Ascending aorta (tissue), 2 donors: ENCODE results near the gene CYTH3. TPM values are rescaled to one million over a fixed set of nuclear protein-coding genes. Genes with fewer than 3 reads are reported as not detected.
"Not testable (repeated sequence)": the region's sequence is repeated elsewhere in the genome, so short reads cannot be mapped to it uniquely, and the experiment has no call there.

Source experiments
- DNase-seq, 2 donors: peaks; one replicate each; pipeline ENCODE4 v3.0.0-alpha.2; 2019; ENCODE audit warnings: low spot score in 2 of 2
- H3K27ac ChIP-seq, 2 donors: fragments of 200-600 bp; sonication (generic); one replicate each; pipeline ENCODE4 v1.5.1; 2016 to 2017; ENCODE audit warnings: mild to moderate bottlenecking in 1 of 2
- H3K27me3 ChIP-seq: fragments of 200-600 bp; sonication (generic); one replicate; pipeline ENCODE4 v1.5.1; 2017
- H3K36me3 ChIP-seq, 2 donors: fragments of 200-600 bp; sonication (generic); one replicate each; pipeline ENCODE4 v1.5.1; 2016
- H3K4me1 ChIP-seq, 2 donors: fragments of 200-600 bp; sonication (generic); one replicate each; pipeline ENCODE4 v1.5.1; 2016 to 2017; ENCODE audit warnings: mild to moderate bottlenecking in 1 of 2
- H3K4me3 ChIP-seq, 2 donors: fragments of 200-600 bp; sonication (generic); one replicate each; pipeline ENCODE4 v1.5.1; 2016 to 2017; ENCODE audit warnings: mild to moderate bottlenecking in 1 of 2
- H3K9me3 ChIP-seq, 2 donors: fragments of 200-600 bp; sonication (generic); one replicate each; pipeline ENCODE4 v1.5.1; 2016
- intact Hi-C: fragments of 100-400 bp; cut with DNase I; formaldehyde crosslinking; loops from one replicate; pipeline ENCODE4 v1.15.1; 2023
- total RNA-seq: library from RNA; depleted of rRNA; stranded (reverse); fragments of >200 nt; gene quantifications from one replicate; pipeline ENCODE4 v1.1.0, GENCODE V29; 2016
- TF ChIP-seq, protein P1 (sequence below), 3 experiments: fragments of 200-600 bp in 2 of 3; fragments of 450-650 bp in 1 of 3; sonication (generic) in 2 of 3; IDR thresholded peaks; one replicate each; pipeline ENCODE4 v1.5.1; 2016 to 2019; ENCODE audit warnings: antibody characterized with exemption in 3 of 3, mild to moderate bottlenecking in 1 of 3, moderate library complexity in 1 of 3

The CYTH3 gene
- total RNA-seq, 1 donor from 2014 or later: 51.8 TPM

DNA sequence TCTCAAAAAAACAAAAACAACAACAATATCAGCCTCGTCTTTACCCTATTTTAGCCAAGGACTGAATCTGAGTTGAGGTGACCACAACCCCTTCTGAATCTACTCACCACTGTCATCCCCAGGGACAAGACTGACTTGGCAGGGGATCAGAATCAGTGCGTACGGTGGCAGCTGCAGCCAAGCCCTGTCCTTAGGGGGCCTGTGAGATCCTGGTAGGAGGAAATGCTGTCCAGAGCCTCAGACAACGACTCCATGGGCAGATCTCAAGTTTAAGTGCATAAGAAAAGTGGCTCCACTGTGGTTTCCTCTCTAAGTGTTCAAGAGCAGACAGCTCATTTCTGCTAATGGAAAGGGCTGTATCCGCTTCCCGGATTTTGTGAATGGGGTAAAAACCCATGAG lies 22.4 kb upstream of the CYTH3 start:
- intact Hi-C loops: no loop called here
- no peak overlapping the region for H3K4me3 ChIP-seq
- TF ChIP-seq, protein P1, sequence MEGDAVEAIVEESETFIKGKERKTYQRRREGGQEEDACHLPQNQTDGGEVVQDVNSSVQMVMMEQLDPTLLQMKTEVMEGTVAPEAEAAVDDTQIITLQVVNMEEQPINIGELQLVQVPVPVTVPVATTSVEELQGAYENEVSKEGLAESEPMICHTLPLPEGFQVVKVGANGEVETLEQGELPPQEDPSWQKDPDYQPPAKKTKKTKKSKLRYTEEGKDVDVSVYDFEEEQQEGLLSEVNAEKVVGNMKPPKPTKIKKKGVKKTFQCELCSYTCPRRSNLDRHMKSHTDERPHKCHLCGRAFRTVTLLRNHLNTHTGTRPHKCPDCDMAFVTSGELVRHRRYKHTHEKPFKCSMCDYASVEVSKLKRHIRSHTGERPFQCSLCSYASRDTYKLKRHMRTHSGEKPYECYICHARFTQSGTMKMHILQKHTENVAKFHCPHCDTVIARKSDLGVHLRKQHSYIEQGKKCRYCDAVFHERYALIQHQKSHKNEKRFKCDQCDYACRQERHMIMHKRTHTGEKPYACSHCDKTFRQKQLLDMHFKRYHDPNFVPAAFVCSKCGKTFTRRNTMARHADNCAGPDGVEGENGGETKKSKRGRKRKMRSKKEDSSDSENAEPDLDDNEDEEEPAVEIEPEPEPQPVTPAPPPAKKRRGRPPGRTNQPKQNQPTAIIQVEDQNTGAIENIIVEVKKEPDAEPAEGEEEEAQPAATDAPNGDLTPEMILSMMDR (IDR thresholded peaks at IDR 0.05): no peak

GRCh38 chr7:6293202-6293601 lies 20.8 kb upstream of the CYTH3 start:
- intact Hi-C loops: no loop called here
- Histone ChIP-seq H3K4me1 (no peaks in the 10 kb centered on the region), H3K27ac (no peak overlapping the region), H3K27me3 (no peaks in the 10 kb centered on the region), H3K36me3 (no peaks in the 10 kb centered on the region), H3K9me3 (no peaks in the 10 kb centered on the region), H3K4me3 (no peak overlapping the region)
- TF ChIP-seq, protein P1 (IDR thresholded peaks at IDR 0.05): no peak
- DNase-seq: no peak

More for the DNA sequence above, 22.4 kb upstream of the CYTH3 start:
- DNase-seq: no peak
- no peaks in the 10 kb centered on the region for H3K4me1 ChIP-seq
- no peaks in the 10 kb centered on the region for H3K36me3 ChIP-seq
- H3K27me3 ChIP-seq: no peaks in the 10 kb centered on the region
- H3K27ac ChIP-seq: no peak overlapping the region
- H3K9me3 ChIP-seq: no peaks in the 10 kb centered on the region

- H3K4me1 ChIP-seq, H3K9me3 ChIP-seq, H3K27ac ChIP-seq, H3K27me3 ChIP-seq, DNase-seq, H3K36me3 ChIP-seq, H3K4me3 ChIP-seq, intact Hi-C loops: not testable (repeated sequence)
These were observed 19.5 kb upstream of the CYTH3 start for GRCh38 chr7:6291941-6292340.

- Histone ChIP-seq H3K27ac (no peak overlapping the region), H3K9me3 (no peaks in the 10 kb centered on the region), H3K36me3 (no peaks in the 10 kb centered on the region), H3K27me3 (no peaks in the 10 kb centered on the region), H3K4me3 (no peak overlapping the region), H3K4me1 (no peaks in the 10 kb centered on the region)
- TF ChIP-seq, protein P1 (IDR thresholded peaks at IDR 0.05): no peak
- intact Hi-C loops: no loop called here
- DNase-seq: no peak
These were observed 19.1 kb upstream of the CYTH3 start for GRCh38 chr7:6291531-6291930.

GRCh38 chr7:6290319-6290741 lies 17.9 kb upstream of the CYTH3 start:
- TF ChIP-seq, protein P1 (IDR thresholded peaks at IDR 0.05): no peak
- DNase-seq: no peak

DNA sequence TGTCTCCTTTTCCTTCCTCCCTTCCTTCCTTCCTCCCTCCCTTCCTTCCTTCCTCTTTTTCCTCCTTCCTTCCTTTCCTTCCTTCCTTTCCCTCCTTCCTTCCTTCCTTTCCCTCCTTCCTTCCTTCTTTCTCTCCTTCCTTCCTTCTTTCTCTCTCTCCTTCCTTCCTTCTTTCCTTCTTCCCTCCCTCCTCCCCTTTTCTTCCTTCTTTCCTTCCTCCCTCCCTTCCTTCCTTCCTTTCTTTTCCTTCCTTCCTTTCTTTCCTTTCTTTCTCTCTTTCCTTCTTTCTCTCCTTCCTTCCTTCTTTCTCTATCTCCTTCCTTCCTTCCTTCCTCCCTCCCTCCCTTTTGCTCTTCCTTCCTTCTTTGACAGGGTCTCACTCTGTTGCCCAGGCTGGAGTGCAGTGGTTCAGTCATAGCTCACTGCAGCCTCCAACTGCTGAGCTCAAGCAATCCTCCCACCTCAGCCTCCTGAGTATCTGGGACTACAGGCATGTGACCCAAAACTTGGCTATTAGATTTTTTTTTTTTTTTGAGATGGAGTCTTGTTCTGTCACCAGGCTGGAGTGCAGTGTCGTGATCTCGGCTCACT lies 15.9 kb upstream of the CYTH3 start:
- DNase-seq: no peak
- TF ChIP-seq, protein P1 (IDR thresholded peaks at IDR 0.05): no peak
- no peaks in the 10 kb centered on the region for H3K27me3 ChIP-seq
- H3K4me1 ChIP-seq: no peaks in the 10 kb centered on the region
- H3K27ac ChIP-seq: no peak overlapping the region
- intact Hi-C loops: no loop called here
- no peak overlapping the region for H3K4me3 ChIP-seq
- H3K36me3 ChIP-seq: no peaks in the 10 kb centered on the region
- H3K9me3 ChIP-seq: no peaks in the 10 kb centered on the region

More at GRCh38 chr7:6290319-6290741, 17.9 kb upstream of the CYTH3 start:
- Histone ChIP-seq H3K4me3 (no peak overlapping the region), H3K4me1 (no peaks in the 10 kb centered on the region), H3K27me3 (no peaks in the 10 kb centered on the region), H3K9me3 (no peaks in the 10 kb centered on the region), H3K27ac (no peak overlapping the region), H3K36me3 (no peaks in the 10 kb centered on the region)
- intact Hi-C loops: no loop called here
